HL-60/S4 treated with phorbol 12-myristate 13-acetate at 8.2 ng/mL for 4 days and 3 days (cell line): ENCODE data around the gene FOXB2.
"Not testable (repeated sequence)": the region's sequence is repeated elsewhere in the genome, so short reads cannot be mapped to it uniquely, and the experiment has no call there.

Source experiments
- in situ Hi-C: fragments of 300-500 bp; cut with MboI; formaldehyde crosslinking; loops from 2 replicates; pipeline ENCODE4 v1.15.0; 2022; ENCODE audit warnings: low sequenced_read_pairs

FOXB2 gene

DNA sequence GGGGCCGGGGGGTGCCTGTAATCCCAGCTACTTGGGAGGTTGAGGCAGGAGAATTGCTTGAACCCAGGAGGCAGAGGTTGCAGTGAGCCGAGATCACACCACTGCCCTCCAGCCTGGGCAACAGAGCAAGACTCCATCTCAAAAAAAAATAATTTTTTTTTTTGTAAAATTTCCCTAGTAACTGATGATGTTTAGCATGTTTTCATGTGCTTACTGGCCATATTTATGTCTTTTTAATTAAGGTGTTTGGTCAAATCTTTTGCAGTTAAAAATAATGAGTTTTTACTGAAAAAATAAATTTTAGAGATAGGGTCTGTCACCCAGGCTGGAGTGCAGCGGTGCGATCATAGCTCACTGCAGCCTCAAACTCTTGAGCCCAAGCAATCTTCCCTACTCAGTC lies 24.3 kb downstream of the FOXB2 start:
- in situ Hi-C loops: not testable (repeated sequence)

DNA sequence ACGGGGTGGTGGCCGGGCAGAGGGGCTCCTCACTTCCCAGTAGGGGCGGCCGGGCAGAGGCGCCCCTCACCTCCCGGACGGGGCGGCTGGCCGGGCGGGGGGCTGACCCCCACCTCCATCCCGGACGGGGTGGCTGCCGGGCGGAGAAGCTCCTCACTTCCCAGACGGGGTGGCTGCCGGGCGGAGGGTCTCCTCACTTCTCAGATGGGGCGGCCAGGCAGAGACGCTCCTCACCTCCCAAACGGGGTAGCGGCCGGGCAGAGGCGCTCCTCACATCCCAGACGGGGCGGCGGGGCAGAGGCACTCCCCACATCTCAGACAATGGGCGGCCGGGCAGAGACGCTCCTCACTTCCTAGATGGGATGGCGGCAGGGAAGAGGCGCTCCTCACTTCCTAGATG lies 41.2 kb downstream of the FOXB2 start:
- in situ Hi-C loops: not testable (repeated sequence)

DNA sequence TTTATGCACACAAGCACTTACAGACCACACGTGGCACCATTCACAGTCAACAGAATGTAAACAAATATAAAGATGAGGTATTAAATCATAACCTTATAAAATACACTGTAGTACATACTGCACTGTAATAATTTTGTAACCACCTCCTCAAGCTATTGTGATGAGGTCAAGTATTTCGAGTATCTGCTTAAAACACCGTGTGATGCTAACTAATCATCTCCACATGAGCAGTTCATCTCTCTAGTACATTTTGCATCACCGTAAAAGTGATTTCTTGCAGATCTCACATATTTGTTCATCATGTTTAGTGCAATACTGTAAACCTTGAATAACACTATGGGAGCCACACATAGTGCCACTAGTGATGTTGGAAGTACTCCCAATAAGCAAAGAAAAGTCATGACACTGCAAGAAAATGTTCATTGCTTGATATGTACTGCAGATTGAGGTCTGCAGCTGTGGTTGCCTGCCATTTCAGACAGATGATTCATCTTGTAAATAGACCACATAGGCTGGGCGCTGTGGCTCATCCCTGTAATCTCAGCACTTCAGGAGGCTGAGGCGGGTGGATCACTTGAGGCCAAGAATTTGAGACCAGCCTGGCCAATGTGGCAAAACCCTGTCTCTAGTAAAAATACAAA lies 44.3 kb downstream of the FOXB2 start:
- in situ Hi-C loops: no loop called here

DNA sequence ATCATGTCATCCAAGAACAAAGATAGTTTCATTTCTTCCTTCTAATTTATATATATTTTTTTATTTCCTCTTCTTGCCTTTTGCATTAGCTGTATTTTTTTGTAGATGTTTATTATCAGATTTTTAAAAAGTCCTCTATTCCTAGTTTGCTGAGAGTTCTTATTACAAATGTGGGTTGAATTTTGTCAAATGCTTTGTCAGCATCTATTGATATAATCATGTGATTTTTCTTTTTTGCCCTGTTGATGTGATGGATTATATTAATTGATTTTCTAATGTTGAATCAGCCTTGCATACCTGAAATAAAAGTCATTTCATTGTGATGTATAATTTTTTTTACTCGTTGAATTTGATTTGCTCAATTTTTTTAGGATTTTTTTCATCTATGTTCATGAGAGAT lies 46.9 kb downstream of the FOXB2 start:
- in situ Hi-C loops: no loop called here
